Measurements from ENCODE around the gene ATP5PF.

GRCh38 chr21:25689226-25689625 lies 45.5 kb downstream of the ATP5PF start:
- TF ChIP-seq CTCF (IDR thresholded peaks at IDR 0.05) (no peak), POLR2AphosphoS5 (IDR thresholded peaks at IDR 0.05) (no peak)

Data from stomach (tissue), 4 donors.